DMS53 treated with DMSO at 0.1 percent for 48 hours (cell line): ENCODE measurements around the gene C2orf76.
"Not testable (repeated sequence)": the region's sequence is repeated elsewhere in the genome, so short reads cannot be mapped to it uniquely, and the experiment has no call there.

Source experiments
- DNase-seq: peaks from one replicate; lab custom pipeline; 2025; ENCODE audit not compliant: unreplicated experiment; lab: John Stamatoyannopoulos, UW

Gene C2orf76

DNA sequence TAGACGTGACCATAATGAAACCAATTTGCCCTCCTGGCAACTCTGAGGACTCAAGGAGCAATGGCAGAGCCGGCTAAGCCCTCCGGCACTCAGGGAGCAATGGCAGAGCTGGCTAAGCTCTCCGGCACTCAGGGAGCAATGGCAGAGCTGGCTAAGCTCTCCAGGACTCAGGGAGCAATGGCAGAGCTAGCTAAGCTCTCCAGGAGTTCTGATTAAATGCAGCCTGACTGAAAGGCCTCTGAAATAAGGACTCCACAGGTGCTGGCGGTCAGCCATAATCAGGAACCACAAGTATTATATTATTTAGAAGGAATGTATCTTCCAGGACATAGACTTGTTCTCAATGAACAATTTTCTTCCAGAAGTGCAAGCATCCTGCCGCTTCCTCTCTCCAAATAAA is 65.2 kb downstream of the C2orf76 start:
- DNase-seq: no peak

DNA sequence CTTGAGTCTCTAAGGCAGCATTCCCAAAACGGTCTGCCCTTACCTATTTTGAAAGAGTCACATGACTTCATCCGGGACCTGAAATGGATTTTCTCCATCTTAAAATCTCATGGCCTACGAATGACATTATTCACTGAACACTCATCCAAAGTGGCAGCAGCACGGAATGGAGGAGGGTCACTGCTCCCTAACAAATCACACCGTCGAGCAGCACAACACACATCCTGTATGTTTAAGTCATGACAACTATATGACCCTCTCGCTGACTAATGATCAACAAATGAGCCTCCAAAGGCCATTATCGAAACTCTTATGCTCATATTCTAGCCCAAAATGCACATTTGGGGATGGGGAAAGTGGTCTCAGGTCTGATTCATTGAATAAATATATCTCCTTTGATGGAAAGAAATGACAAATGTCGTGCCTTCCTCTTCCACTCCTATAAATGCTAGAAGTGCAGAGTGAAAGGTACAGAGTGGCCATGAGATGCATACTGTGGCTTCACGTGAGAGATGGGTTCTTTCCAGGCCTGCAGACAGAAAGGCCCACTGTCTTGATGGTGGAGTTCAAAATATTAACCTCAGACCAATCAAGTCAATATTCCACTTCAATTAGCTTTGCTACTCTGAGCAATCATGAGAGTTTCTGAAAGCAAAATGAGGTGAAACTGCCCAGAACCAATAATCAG is 70.8 kb downstream of the C2orf76 start:
- no peak for DNase-seq

DNA sequence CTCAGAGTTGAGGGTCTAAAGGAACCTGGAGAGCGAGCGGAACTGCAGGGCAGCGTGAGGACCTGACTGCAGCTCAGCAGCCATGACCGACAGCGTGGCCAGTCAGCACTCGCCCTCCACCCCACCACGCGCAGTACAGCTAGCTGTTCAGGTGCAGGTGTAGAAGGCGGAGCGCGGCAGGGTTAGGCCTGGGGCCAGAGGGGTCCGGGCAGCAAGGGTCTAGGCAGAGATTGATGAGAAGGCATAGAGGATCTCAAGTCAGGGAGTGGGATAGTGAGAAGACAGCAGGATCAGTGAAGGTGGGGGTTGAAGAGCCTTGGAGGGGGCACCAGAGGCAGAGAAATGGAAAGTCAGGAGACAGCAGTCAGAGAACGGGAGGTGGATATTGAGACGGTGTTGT is 72.0 kb downstream of the C2orf76 start:
- no peak for DNase-seq

DNA sequence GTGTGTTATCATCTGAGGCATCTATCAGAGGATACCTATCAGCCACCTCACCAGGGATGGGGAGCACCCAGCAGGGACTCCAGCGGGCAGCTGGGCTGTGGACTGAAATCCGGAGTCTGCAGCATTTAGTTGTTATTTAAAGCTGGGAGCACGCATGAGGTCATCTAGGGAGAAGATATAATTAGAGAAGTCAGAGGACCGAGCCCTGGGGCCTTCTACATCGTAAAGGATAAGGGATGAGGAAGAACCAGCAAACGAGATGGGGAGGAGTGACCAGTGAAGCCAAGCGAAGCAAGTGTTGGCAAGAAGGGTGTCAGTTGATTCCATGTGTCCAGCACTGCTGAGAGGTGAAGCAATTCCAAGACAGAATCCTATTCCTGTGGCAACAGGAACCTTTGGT is 72.7 kb downstream of the C2orf76 start:
- DNase-seq: no peak

DNA sequence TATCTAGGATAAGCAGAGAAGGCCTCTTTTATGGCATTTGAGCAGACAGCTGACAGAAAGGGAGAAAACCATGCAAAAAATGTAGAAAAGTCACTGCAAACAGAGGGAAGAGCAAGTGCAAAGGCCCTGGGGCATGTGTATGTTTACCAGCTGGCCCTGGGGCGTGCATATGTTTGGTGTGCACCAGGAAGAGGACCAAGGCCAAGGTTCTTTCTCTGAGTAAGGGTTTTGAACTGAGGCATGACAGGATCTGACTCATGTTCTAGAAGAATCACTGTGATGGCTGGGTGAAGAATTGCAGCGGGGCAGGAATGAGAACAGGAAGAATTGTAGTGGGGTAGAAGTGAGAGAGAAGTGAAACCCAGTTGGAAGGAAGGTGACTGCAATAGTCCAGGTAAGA is 73.4 kb downstream of the C2orf76 start:
- DNase-seq: no peak

DNA sequence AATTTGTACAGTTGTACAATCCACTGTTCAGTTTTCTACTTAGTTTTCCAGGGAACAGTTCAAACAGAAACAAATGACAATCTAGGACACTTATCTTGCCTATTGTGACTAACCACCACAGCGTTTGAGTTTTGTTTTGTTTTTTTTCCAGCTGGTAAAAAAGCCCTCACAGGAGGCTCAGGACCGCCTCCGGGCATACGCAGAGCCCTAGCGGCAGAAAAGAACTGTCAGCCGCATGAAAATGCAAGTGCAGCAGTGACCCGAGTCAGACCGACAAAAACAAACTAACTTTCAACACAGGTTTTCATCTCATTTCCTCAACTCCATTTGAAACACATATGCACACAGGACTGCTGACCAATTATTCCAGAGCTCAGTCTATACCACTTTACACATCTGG is 74.4 kb downstream of the C2orf76 start:
- DNase-seq: no peak

DNA sequence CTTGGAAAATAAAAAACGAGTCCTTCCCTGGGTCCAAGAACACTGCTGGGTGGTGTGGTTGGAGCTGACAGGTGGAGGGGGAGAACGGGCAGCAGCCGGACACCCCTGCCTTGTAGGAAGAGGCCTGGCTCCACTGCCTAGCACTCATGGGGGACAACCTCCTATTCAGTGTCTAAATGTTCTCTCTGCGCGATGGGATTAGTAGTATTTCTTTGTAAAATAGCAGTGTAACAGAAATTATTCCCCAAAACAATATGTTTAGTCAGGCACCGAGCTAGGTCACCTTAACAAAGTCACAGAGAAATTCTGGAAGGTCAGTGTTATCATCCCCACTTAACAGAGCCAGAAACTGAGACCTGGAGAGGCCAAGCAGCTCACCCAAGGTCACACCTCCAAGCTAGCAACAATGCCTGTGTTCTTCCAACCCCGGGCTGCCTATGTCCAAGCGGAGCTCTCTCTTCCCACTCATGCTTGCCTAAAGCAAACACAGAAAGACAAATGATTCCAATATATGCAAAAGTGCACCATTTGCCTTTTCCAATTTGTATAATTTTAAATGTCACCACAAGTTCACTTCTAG is 75.0 kb downstream of the C2orf76 start:
- DNase-seq: no peak

DNA sequence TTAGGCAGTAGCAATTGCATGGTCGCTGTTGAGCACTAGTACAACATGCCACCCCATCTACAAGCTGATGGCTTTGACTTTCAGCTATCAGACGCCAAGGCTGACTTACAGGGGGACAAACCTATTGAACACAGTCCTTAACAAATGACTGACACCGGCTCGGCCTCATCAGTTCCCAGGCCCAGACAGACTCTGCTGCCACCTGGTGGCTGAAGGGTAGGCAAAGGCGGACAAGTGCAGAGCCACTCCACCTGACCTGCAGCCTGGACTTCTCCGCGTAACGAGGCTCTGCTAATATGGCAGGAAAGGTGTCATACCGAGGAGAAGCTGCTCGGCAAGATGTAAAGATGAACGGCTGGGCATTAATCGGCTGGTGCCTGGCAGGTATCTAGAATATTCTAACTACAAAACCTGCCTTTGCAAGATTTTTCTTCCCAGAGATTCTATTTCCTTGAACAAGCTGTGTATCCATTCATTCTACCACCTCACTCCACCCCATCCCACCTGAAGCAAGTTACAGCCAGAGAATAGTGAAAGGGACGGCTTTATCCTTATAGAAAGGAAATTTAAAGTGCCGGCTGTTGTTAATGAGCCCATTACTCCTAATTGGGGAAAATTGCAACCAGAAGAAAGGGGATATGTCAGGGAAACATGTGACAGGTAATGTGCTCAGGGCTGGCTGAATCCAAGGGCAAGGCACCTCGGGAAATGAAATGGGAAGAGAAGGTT is 75.6 kb downstream of the C2orf76 start:
- peak; percentile 69 for DNase-seq

DNA sequence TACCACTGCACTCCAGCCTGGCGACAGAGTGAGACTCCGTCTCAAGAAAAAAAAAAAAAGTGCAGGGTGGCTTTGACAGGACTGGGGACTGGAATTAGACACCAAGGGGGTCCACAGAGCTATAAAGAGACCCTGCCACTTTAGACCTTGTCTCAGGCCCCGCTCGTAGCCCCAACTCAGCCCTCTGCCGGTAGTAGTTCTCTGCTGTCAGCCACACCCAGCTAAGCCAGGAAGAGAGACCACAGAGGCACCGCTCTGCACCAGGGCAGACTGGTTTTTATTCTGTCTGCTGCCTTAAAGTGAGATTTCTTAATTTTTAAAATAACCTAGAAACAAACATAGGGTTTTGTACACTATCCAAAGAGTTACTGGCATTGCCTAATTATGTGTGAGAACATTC is 77.0 kb downstream of the C2orf76 start:
- DNase-seq: no peak

DNA sequence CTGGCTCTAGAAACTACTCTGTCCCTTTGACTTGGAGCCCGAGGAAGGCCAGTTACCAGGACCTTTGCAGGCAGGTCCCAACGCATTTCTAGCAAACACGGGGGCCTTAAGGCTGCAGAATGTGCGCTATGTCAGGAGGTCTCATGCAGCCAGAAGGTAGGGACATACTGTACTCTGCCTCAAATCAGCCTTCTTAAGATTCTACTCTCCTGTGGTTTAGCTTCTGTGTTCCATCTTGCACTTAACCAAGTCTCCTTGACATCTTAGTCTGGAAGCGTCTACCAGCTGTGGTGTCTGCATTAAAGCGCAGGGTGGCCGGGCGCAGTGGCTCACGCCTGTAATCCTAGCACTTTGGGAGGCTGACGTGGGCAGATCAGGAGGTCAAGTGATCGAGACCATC is 77.5 kb downstream of the C2orf76 start:
- no peak for DNase-seq

DNA sequence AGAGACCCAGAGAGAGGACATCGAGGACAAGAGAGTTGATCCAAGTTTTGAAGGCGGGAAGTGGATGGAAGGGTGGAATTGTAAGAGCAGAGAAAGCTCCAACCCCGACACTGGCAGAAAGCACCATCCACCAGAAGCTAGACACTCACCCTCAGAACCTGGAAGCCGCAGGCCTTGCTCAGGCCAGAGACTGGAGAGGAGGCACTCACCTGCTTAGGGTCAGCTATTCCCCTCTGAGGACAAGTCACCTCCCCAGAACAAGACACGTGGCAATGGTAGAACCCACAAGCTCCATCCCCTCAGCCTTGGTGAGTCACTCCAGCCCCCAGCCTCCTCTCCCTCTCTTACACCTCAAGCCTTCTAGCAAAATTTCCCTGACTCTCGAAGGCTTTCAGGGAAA is 78.1 kb downstream of the C2orf76 start:
- DNase-seq: no peak

DNA sequence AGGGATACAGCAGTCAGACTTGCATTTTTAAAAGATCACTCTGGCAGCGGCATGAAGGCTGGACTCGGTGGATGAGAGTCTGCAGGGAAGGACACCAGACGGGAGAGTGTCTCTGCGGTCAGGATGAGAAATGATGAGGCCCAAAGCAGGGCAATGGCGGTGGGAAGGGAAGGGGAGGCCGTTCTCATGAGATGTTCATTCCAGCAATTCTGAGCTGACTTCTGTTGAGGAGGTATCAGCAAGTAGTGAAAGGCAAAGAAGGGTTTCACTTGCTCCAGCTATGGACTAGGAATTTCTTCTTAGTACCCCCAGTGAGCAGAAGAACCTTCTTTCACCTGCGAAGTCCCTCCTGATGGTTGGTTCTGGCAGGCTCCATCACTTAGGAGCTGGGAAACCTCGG is 80.0 kb downstream of the C2orf76 start:
- DNase-seq: no peak

DNA sequence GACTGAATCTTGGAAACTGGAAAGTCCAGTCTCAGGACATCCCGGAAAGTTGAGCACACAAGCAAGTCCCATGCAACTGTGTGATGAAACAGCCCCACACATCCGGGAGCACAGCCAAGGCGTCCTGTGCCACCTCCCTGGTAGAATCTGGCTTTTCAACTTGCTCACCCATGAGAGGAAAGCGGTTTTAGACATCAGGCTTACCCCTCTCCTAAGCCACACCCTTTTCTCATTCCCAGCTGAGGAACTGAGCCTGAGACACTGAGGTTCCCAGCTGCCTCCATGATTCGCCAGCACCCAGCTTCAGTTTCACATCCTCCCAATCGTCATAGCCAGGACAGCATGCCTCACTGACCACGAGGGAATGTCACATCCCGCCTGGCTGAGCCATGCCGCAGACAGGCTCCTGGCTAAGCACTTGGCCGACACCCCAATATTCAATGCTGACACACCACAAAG is 82.7 kb downstream of the C2orf76 start:
- no peak for DNase-seq

DNA sequence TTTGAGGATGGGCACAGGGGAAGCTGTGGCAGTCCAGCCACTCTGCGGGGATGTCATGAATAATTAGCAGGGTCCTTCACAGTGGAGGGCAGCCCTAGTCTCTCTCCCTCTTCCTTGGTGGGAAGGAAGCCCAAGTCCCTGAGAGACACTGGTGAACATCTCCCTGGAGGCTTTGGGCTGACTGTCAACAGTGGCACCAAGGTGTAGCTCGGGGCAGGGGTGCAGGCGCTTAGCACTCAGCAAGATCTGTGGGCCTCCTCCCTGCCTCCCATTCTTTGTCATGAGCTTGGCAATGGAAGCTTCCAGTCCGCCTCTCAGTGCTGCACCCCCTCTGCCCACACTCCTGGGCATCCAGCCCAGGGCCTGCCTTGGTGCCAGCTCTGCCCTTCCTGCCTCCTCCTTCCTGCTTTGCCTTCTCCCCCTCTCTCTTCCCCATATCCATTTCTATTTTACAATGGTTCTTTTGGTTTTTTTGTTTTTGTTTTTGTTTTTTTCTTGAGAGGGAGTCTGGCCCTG is 83.6 kb downstream of the C2orf76 start:
- DNase-seq: no peak

DNA sequence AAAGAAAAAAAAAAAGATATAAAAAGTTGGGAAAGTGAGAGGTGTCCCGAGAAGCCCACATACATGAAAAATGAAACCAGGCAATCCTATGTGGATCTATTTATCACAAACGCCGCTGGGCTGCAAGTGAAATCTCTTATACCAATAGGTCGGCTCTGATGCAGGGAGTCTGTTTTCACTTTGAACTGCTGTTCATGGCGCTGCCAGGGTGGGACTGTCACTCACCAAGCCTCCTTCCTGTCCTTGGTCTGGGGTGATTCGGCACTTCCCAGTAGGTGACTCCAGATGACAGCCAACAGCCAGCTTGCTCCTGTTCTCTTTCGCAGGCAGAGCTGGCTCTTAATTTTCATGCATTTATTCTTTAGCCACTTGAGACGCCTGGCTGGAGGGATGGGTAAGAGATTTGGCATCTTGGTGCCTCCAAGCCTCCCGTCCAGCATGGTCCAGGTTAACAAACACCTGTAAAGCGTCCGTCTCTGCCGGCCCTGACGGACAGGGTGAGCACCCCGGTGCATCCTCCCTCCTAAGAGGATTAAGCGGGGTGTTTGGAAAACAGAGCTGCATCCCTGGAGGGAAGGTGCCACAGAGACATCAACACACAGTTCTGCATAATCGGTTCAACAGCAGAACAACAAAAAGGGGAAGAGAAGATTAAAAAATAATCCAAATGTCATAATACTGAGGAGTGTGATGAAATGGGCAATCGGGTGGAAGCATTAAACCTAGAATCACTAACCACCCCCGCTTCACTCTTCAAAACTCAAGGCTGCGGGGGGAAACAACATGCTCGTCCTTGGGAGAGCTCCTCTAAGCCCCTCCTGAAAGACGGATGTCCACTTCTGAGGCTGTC is 84.3 kb downstream of the C2orf76 start:
- no peak for DNase-seq

DNA sequence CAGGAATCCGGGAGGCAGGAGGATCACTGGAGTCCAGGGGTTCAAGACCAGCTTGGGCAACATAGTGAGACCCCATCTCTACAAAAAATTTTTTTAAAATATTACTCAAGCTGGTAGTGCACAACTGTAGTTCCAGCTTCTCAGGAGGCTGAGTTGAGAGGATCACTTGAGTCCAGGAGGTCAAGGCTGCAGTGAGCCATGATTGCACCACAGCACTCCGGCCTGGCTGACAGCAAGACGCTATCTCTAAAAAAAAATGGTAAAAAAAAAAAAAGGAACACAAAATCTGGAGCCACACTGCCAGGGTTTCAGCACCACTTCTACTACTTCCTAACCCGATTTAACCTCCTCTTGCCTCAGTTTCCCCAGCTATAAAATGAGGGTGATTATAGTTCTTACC is 86.0 kb downstream of the C2orf76 start:
- DNase-seq: no peak

DNA sequence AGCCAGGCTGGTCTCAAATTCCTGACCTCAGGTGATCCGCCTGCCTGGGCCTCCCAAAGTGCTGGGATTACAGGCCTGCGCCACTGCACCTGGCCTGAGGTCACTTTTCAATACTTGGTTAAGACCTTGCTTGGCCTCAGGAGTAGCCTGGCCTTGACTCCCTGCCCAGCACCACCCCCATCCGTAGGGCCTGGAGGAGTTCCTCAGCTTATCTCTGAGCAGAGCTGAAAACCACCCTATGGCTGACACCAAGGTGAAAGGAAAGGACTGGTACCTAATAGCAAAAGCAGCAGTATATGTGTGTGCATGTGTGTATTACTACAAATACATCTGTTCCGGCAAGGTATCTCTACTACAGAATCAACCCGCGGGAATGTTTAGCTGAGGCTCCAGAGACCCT is 87.0 kb downstream of the C2orf76 start:
- no peak for DNase-seq

DNA sequence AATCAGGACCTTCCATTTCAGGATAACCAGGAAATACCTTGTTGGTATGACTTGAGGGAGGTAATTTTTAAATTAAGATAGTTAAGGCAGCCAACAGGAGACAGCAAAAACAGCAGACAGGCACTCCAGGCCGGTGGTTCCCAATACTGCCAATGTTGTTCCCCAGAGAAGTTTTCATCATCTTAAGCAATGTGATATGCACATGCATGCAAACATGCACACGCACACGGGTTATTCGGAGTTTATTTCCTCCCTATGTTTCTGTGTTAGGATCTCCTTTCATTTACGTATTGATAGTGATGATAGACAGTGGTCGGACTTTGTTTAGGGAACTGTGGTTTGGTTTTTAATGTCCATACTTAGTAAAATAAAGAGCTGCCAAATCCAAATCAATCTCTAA is 87.7 kb downstream of the C2orf76 start:
- DNase-seq: no peak

DNA sequence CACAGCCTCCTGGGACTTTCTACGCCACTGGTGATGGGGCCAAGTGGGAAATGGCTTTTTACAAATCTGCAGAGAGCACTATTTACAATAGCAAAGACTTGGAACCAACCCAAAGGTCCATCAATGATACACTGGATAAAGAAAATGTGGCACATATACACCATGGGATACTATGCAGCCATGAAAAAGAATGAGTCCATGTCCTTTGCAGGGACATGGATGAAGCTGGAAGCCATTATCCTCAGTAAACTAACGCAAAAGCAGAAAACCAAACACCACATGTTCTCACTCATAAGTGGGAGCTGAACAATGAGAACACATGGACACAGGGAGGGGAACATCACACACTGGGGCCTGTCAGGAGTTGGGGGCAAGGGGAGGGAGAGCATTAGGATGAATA is 88.2 kb downstream of the C2orf76 start:
- not testable (repeated sequence) for DNase-seq

DNA sequence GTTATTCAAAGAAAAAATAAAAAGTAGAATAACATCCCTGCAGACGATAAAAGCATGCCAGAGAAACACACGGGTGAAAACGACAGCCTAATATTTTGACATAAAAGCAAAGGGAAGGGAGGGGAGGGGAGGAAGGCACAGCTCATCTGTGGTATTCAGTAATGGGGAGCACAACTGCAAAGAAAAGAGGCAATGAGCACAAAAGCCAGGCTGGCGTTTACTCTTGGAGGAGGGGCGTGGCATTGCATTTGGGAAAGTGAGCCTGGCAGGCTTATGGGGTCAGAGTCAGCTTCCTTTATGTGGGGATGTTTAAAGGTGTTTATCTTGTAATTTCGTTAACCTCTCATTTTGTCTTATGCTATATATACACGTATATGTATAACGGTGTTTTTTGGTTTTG is 89.8 kb downstream of the C2orf76 start:
- DNase-seq: no peak

DNA sequence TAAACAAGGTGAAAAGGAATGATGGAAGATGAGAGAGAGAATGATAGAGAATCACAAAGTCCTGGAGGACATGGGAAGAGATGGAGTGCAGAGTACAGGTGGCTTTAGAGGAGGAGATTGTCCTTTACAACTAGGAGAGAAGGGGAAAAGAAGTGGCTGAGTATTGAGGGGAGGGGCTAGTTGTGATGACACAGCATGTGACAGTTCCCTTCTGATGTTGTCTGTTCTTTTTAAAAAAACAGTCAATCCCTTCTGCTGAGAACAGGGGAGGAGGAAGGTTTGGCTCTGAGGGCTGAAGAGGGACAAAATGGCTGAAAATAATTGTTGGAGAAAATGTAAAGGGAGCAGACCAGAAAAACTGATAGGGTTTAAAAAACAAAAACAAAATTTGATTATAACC is 99.0 kb downstream of the C2orf76 start:
- DNase-seq: no peak
